Measurements from ENCODE around the gene C19orf12.

The C19orf12 gene

DNA sequence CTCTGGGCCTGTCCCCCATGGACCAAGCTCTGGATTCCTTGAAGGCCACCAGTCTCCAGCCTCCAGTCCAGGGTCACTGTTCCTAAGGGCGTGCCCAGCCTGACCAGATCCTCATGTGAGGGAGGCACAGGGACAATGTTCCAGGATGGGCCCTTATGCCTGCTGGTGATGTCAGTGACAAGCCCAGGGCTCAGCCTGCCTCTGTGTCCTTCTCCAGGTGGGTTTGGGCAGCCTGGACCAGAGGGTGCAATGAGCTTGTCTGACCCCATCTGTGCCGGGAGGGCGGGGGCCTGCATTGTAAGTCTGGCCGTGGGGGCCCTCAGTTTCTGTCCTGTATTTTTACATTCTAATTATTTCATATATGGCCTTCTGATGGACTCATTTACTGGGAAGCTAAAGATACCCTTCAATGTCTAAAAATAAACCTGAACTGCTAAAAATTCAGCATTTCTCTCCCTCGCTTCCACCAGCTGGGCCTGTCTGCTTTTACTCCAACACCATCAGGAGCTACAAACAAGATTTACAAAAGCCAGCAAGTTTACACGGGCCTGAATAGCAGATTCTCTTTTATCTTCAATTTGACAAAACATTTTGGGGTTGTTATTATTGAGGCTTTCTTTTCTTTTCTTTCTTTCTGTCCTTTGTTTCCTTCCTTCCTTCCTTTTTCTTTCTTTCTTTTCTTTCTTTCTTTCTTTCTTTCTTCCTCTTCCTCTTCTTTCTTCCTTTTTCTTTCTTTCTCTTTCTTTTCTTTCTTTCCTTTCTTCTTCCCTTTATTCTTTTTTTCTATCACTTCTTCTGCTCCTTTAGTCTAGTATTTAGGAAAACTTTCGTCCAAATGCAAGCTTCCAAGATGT, 34.2 kb upstream of the C19orf12 start:
- TF ChIP-seq GATA2 (IDR thresholded peaks at IDR 0.05; ENCODE audit: low read depth, low read length) (no peak), GATA3 (IDR thresholded peaks at IDR 0.05; ENCODE audit: low read depth, low read length) (no peak)

DNA sequence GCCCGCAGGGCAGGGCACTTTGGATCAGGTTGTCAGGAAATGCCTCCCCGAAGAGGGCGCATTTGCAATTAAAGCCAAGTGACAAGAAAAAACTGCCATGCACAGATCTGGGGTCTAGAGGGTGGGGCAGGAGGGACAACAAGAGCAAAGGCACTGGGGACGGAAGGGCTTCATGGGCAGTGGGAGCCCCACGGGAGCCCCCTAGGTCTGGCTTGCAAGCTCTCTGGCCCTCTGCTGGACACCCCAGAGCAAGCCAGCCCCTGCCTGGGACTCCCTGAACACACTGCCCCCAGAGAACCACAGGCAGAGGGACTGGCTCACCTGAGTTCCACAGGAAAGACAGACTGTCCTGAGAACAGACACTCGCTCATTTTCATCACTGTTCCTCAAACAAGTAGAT, 30.2 kb upstream of the C19orf12 start:
- no peak for TF ChIP-seq GATA2 (IDR thresholded peaks at IDR 0.05; ENCODE audit: low read depth, low read length)
- no peak for TF ChIP-seq GATA3 (IDR thresholded peaks at IDR 0.05; ENCODE audit: low read depth, low read length)

DNA sequence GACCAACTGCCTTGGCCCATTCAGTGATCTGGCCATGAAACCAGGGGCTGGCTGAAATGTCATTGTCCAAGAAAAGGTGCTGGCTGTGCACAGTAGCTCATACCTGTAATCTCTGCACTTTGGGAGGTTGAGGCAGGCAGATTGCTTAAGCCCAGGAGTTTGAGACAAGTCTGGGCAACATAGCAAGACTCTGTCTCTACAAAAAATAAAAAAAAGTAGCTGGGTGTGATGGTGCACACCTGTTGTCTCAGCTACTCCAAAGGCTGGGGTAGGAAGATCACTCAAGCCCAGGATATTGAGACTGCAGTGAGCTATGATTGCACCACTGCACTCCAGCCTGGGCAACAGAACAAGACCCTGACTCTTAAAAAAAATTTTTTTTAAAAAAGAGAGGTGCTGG, 28.6 kb upstream of the C19orf12 start:
- TF ChIP-seq GATA3 (IDR thresholded peaks at IDR 0.05; ENCODE audit: low read depth, low read length) = no peak
- TF ChIP-seq GATA2 (IDR thresholded peaks at IDR 0.05; ENCODE audit: low read depth, low read length) = no peak

DNA sequence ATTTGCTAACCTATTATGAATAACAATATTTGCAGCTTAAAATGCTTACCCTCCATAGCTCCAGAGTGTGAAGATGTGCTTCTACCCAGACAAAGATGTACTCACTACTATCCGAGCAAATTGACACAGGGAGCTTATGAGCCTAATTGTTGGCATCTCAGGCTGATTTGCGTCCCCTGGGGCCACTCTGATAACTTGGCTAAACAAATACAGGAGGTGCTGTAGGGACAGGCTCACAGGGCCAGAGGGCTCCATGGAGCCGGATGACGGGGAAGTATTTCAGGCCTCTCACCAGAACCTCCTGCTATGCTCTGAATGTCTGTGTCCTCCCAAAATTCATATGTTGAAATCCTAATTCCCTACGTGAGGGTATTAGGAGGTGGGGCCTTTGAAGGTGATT, 26.7 kb upstream of the C19orf12 start:
- no peak for TF ChIP-seq GATA3 (IDR thresholded peaks at IDR 0.05; ENCODE audit: low read depth, low read length)

DNA sequence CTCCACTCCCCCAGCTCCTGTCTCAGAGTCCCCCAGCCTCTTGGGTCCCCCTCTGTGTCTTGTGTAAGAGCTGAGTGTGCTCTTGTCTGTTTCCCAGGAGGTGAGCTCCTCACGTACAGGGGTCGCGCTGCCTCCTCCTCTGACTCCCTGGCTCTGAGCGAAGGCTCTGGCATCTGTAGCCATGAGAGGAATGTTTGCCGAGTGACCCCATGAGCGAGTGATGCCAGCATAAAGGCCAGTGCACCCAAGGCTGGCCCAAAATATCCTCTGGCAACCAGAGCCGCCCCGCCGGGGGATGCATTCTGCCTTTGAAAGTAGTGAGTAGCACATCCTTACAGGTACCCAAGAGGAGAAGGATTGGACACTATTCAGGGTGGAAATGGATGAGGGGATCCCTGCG, 26.2 kb upstream of the C19orf12 start:
- no peak for TF ChIP-seq GATA2 (IDR thresholded peaks at IDR 0.05; ENCODE audit: low read depth, low read length)
- TF ChIP-seq GATA3 (IDR thresholded peaks at IDR 0.05; ENCODE audit: low read depth, low read length) = no peak

DNA sequence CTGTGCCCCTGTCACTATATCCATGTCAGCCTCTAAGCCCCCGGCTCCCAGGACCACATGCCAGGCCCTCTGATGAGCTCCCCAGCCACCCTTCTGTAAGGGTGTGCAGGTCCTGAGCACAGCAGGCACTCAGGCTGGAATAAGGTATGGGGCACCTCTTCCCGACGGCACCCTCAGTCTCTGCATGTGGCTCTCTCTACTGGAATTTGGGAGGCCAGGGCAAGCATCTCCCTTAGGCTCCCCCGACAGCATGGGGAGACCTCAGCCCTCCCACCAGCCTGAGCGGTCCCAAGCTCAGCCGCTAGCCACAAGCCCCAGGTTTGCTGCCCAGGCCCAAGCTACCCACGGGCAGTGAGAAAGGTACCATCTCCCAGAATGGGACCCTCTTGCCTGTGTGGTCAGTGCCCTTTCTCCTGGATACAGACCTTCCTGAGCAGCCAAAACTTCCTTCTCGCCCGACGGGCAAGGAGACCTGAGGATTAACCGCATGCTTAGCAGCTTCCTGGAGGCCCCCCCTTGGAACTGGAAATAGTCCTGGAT, 22.5 kb upstream of the C19orf12 start:
- TF ChIP-seq GATA2 (IDR thresholded peaks at IDR 0.05; ENCODE audit: low read depth, low read length) (no peak), GATA3 (IDR thresholded peaks at IDR 0.05; ENCODE audit: low read depth, low read length) (no peak)

DNA sequence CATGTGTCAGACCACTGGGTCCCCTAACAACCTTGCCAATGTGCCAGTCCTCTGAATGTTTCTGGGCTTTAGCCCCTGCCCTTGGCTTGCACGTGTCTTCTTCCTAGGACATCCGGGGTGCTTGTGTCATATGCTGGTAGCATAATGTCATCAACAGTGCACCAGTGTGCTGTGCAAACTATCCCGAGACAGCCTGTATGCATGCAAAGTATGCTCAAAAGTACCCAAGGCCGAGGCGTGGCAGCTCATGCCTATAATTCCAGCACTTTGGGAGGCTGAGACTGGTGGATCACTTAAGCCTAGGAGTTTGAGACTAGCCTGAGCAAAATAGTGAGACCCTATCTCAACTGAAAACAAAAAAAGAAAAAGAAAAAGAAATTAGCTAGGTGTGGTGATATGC, 20.8 kb upstream of the C19orf12 start:
- TF ChIP-seq GATA3 (IDR thresholded peaks at IDR 0.05; ENCODE audit: low read depth, low read length) (no peak), GATA2 (IDR thresholded peaks at IDR 0.05; ENCODE audit: low read depth, low read length) (no peak)

DNA sequence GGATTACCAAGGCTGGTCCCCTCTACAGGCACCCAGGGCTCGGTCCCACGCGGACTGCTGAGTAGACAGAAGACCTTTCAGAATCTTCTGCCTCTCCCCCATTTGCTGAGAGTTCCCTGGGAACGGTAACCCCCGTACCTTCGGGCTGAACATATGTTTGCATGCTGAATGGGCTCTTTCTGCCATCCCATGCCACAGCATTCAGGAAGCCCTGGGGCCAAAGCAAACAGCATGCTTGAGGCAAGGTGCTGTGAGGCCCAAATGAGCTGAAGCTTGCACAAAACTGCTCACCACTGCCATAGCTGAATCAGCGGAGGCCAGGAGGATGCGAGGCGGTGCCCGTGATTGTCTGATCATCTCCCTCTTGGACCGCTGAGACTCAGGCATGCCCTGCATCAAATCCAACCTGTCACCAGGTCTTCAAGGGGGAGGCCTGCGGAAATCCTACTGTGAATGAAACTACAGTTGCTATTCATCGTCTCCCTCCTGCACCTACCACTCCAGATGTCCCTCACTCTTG, 16.3 kb upstream of the C19orf12 start:
- TF ChIP-seq GATA2 (IDR thresholded peaks at IDR 0.05; ENCODE audit: low read depth, low read length) = no peak
- no peak for TF ChIP-seq GATA3 (IDR thresholded peaks at IDR 0.05; ENCODE audit: low read depth, low read length)

DNA sequence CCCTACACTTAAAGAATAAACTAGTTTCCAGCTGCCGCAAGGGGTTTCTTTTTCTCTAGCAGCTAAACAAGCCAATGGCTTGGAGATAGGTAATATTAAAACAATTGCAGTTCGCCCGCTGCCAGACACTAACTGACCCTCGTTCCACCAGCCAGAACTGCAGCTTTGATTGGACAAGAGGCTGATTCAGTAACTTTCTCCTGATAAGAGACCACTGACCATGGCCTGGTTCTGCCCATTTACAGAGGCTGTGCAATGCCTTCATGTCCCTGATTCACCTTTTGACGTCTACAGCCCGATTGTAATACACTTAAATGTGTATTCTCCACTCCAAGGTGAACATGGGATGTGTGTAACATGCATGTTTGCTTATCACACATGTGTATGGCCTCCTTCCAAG, 12.8 kb upstream of the C19orf12 start:
- TF ChIP-seq GATA3 (IDR thresholded peaks at IDR 0.05; ENCODE audit: low read depth, low read length) = no peak
- no peak for TF ChIP-seq GATA2 (IDR thresholded peaks at IDR 0.05; ENCODE audit: low read depth, low read length)

DNA sequence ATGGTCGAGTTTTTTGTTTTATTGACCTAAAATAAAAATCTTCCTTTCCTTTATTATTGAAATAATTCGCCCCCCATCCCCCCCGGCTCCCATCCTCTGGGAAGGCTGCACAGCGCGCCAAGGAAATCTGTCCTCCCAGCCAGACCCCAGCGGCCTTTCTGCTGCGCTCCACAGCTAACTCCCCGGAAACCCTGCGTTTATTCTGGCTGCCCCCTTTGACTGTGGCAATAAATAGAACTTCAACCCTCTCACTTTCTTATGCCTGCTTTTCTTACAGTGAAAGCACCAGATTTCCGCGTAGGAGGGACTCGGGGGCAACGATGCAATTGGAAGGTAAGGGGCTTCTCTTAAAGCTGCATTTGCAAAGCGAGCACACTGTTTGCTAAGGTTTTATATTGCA, 9.7 kb upstream of the C19orf12 start:
- TF ChIP-seq GATA2 (IDR thresholded peaks at IDR 0.05; ENCODE audit: low read depth, low read length) (no peak), GATA3 (IDR thresholded peaks at IDR 0.05; ENCODE audit: low read depth, low read length) (no peak)

DNA sequence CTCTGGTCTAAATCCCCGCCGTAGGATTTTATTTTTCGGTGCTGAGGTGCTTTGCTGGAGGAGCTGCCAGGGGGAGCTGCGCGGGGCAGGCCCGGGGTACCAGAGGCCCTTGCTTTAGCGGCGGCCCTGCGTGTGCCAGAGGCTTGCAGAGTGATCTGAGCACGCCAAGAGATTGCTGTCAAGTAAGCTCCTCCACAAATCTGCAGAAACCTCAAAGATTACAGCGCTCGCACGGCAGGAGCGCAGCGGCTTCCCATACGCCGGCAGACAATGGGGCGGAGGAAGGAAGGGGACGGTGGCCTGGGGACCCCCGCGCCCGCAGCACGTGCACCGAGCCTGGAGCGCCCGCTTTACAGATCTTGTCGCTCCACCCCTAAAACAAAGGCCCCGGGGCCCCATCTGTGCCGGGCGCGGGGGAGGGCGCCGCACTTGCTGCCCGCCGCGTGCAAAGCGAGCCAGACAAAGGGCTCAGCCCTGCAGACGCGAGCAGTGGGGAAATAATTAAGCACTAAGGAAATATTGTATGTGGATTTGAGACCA, 9.1 kb upstream of the C19orf12 start:
- TF ChIP-seq GATA3 (IDR thresholded peaks at IDR 0.05; ENCODE audit: low read depth, low read length) (no peak), GATA2 (IDR thresholded peaks at IDR 0.05; ENCODE audit: low read depth, low read length) (no peak)

DNA sequence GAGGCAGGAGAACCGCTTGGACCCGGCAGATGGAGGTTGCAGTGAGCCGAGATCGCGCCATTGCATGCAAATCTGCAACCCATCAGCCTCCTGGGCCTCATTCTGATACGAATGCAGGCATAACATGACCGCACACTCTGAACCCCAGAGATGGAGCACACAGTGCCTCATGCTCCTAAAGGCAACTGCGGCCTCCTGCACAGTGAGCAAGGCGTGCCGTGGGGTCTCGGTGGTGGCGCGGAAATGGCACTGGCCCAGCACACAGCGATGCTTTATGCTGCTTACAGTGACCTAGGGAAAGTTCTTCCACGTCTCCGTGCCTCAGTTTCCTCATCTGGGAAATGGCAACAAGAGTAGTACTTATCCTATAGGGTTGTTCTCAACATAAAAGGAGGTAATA, 2.0 kb upstream of the C19orf12 start:
- TF ChIP-seq GATA2 (IDR thresholded peaks at IDR 0.05; ENCODE audit: low read depth, low read length) = no peak

DNA sequence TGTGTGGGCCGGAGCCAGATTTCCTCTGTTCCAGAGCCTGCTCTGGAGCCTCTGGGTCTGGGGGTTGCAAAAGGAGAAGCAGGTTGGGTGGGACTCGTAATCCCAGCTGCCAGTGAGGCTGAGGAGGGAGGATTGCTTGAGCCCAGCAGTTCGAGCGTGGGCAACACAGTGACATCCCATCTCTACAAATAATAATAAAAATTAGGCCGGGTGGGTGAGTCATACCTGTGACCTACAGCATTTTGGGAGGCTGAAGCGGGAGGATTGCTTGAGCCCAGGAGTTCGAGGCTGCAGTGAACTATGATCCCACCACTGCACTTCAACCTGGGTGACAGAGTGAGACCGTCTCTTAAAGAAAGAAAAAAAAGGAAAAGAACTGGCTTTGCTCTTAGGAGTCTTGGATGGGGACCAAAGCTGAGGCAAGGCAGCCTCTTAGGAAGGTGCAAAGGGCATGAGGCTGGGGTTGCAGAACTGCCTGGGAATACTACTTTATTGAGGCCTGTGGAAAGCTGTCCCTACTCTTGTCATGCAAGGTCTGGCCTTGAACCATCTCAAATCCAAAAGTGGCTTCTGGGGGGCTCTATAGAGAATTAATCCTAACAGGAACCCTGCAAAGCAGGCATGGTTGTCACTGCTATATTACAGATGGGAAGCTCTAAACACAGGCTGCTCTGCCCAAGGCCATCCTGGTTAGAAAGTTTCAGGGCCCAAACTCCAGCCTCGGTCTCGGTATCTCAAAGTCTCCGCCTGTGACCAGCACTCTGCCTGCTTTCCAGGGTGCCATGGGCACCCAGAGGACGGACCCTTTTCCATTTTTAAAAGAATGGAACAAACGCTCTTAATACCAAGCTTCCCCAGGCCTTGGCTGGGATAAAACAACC, 880 bp upstream of the C19orf12 start:
- TF ChIP-seq GATA3 (IDR thresholded peaks at IDR 0.05; ENCODE audit: low read depth, low read length) (no peak), GATA2 (IDR thresholded peaks at IDR 0.05; ENCODE audit: low read depth, low read length) (no peak)

DNA sequence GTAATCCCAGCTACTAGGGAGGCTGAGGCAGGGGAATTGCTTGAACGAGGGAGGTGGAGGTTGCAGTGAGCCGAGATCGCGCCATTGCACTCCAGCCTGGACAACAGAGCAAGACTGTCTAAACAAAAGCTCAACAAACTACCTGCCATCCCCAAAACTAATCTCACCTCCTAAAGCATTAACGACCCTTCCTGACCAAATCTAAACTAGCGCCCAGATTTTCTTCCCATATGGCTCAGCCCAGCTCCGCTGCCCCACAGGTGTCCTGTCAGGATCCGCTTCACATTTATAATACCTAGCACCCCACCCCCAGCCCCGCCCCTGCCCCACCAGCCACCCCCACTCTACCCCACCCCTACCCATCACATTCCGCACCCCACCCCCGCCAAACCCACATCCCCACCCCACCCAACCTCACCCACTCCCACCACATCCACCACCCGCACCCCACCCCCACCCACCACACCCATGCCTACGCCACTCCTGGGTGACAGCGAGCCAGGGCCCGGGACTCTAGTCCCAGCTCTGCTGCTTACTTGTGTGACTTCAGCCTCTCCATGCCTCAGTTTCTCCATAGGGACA, 599 bp downstream of the C19orf12 start:
- TF ChIP-seq GATA2 (IDR thresholded peaks at IDR 0.05; ENCODE audit: low read depth, low read length) = no peak
- no peak for TF ChIP-seq GATA3 (IDR thresholded peaks at IDR 0.05; ENCODE audit: low read depth, low read length)

All from SH-SY5Y (cell line).